HEK293 (cell line): ENCODE data around the gene ANKRD9.
A peak's percentile ranks its signal among the peaks of the same experiment; 100 is the strongest.

ENCODE experiments used
- BCL6B ChIP-seq: fragments of 450-650 bp; formaldehyde crosslinking; IDR thresholded peaks from 2 replicates; pipeline ENCODE4 v1.5.1; 2017; ENCODE audit warnings: missing biosample characterization, missing genetic modification characterization
- EGR2 ChIP-seq: fragments of 450-650 bp; formaldehyde crosslinking; IDR thresholded peaks from 2 replicates; pipeline ENCODE4 v1.5.1; 2016; ENCODE audit warnings: low read depth, missing biosample characterization, missing genetic modification characterization
- MZF1 ChIP-seq: fragments of 450-650 bp; formaldehyde crosslinking; IDR thresholded peaks from 2 replicates; pipeline ENCODE4 v1.5.1; 2017; ENCODE audit warnings: missing biosample characterization, missing genetic modification characterization, borderline replicate concordance
- PBX3 ChIP-seq: sonication (generic); formaldehyde crosslinking; IDR thresholded peaks from 2 replicates; pipeline ENCODE4 v1.8.1; 2022; ENCODE audit warnings: mild to moderate bottlenecking, moderate library complexity, missing genetic modification reagents
- PRDM6 ChIP-seq: fragments of 450-650 bp; formaldehyde crosslinking; IDR thresholded peaks from 2 replicates; pipeline ENCODE4 v1.5.1; 2017; ENCODE audit warnings: missing biosample characterization, missing genetic modification characterization
- REST ChIP-seq: fragments of 450-650 bp; formaldehyde crosslinking; IDR thresholded peaks from 2 replicates; pipeline ENCODE4 v1.5.1; 2016; ENCODE audit warnings: missing biosample characterization, missing genetic modification characterization
- SP2 ChIP-seq: fragments of 450-650 bp; formaldehyde crosslinking; IDR thresholded peaks from 2 replicates; pipeline ENCODE4 v1.5.1; 2016; ENCODE audit warnings: missing biosample characterization, missing genetic modification characterization
- TRIM28 ChIP-seq: IDR thresholded peaks from 2 replicates; pipeline ENCODE4 v1.6.1; 2011; ENCODE audit warnings: low read length, control low read depth, borderline replicate concordance
- ZNF146 ChIP-seq: fragments of 450-650 bp; formaldehyde crosslinking; IDR thresholded peaks from 2 replicates; pipeline ENCODE4 v1.5.1; 2016; ENCODE audit warnings: missing biosample characterization, missing genetic modification characterization
- ZNF2 ChIP-seq: fragments of 450-650 bp; formaldehyde crosslinking; IDR thresholded peaks from 2 replicates; pipeline ENCODE4 v1.5.1; 2016; ENCODE audit warnings: missing biosample characterization, missing genetic modification characterization
- ZNF221 ChIP-seq: fragments of 450-650 bp; formaldehyde crosslinking; IDR thresholded peaks from 2 replicates; pipeline ENCODE4 v1.5.1; 2017; ENCODE audit warnings: missing biosample characterization, missing genetic modification characterization, borderline replicate concordance
- ZNF324 ChIP-seq: fragments of 450-650 bp; formaldehyde crosslinking; IDR thresholded peaks from 2 replicates; pipeline ENCODE4 v1.5.1; 2016; ENCODE audit warnings: missing biosample characterization, missing genetic modification characterization
- ZNF341 ChIP-seq: fragments of 450-650 bp; formaldehyde crosslinking; IDR thresholded peaks from 2 replicates; pipeline ENCODE4; 2016; ENCODE audit warnings: low read depth, missing biosample characterization, missing genetic modification characterization
- ZNF621 ChIP-seq: fragments of 450-650 bp; formaldehyde crosslinking; IDR thresholded peaks from 2 replicates; pipeline ENCODE4 v1.5.1; 2017; ENCODE audit warnings: missing biosample characterization, missing genetic modification characterization
- ZNF629 ChIP-seq: fragments of 450-650 bp; formaldehyde crosslinking; IDR thresholded peaks from 2 replicates; pipeline ENCODE4 v1.5.1; 2017; ENCODE audit warnings: missing biosample characterization, missing genetic modification characterization
- ZNF660 ChIP-seq: fragments of 450-650 bp; IDR thresholded peaks from 2 replicates; pipeline ENCODE4 v1.5.1; 2018; ENCODE audit warnings: missing biosample characterization, mild to moderate bottlenecking, missing genetic modification characterization
- ZNF777 ChIP-seq: fragments of 450-650 bp; formaldehyde crosslinking; IDR thresholded peaks from 2 replicates; pipeline ENCODE4 v1.5.1; 2017; ENCODE audit warnings: missing biosample characterization, missing genetic modification characterization, borderline replicate concordance
- ZNF792 ChIP-seq: fragments of 450-650 bp; formaldehyde crosslinking; IDR thresholded peaks from 2 replicates; pipeline ENCODE4 v1.5.1; 2016; ENCODE audit warnings: missing biosample characterization, missing genetic modification characterization
- TF ChIP-seq, protein P1 (sequence below): fragments of 450-650 bp; formaldehyde crosslinking; IDR thresholded peaks from 2 replicates; pipeline ENCODE4 v1.5.1; 2016; ENCODE audit warnings: missing biosample characterization, missing genetic modification characterization
- TF ChIP-seq, protein P2 (sequence below): fragments of 450-650 bp; formaldehyde crosslinking; IDR thresholded peaks from 2 replicates; pipeline ENCODE4 v1.5.1; 2017; ENCODE audit warnings: missing biosample characterization, missing genetic modification characterization
- TF ChIP-seq, protein P3 (sequence below): fragments of 450-650 bp; formaldehyde crosslinking; IDR thresholded peaks from 2 replicates; pipeline ENCODE4 v1.5.1; 2016; ENCODE audit warnings: missing biosample characterization, missing genetic modification characterization
- TF ChIP-seq, protein P4 (sequence below): fragments of 450-650 bp; formaldehyde crosslinking; IDR thresholded peaks from 2 replicates; pipeline ENCODE4 v1.5.1; 2016; ENCODE audit warnings: missing biosample characterization, missing genetic modification characterization
- TF ChIP-seq, protein P5 (sequence below): IDR thresholded peaks from 2 replicates; pipeline ENCODE4 v1.6.1; 2011; ENCODE audit warnings: mild to moderate bottlenecking, low read depth, low read length, borderline replicate concordance

The ANKRD9 gene

DNA sequence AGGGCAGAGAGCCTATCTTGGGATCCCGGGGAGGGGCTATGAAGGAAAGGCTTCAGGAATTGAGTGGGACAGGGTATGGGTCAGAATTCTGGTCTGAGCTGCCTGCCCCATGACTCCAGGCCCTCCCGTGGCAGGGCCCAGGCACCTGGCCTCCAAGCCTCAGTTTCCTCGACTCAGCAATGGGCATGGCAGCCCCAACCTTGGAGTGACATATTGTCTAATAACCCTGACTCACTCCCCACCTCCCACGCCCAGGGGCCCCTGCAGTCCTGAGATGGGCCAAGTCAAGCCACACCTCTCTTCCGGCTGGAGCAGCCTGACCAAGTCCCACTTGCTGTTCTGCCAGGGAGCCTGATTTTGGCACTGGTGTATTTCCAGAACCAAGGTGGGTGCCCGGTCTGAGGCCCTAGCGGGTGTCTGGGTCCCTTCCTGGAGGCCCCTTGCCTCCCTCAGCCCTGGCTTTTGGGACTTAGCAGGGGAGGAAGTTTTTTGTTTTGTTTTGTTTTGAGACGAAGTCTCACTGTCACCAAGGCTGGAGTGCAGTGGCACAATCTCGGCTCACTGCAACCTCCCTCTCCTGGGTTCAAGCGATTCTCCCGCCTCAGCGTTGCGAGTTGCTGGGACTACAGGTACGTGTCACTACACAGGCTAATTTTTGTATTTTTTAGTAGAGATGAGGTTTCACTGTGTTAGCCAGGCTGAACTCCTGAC is 42.6 kb upstream of the ANKRD9 start (continued):
- TF ChIP-seq ZNF660 (tag by site-specific recombination), result no peak
- TF ChIP-seq SP2 (tag by site-specific recombination), result no peak
- TF ChIP-seq ZNF324 (tag by site-specific recombination), result no peak
- TF ChIP-seq, protein P1, sequence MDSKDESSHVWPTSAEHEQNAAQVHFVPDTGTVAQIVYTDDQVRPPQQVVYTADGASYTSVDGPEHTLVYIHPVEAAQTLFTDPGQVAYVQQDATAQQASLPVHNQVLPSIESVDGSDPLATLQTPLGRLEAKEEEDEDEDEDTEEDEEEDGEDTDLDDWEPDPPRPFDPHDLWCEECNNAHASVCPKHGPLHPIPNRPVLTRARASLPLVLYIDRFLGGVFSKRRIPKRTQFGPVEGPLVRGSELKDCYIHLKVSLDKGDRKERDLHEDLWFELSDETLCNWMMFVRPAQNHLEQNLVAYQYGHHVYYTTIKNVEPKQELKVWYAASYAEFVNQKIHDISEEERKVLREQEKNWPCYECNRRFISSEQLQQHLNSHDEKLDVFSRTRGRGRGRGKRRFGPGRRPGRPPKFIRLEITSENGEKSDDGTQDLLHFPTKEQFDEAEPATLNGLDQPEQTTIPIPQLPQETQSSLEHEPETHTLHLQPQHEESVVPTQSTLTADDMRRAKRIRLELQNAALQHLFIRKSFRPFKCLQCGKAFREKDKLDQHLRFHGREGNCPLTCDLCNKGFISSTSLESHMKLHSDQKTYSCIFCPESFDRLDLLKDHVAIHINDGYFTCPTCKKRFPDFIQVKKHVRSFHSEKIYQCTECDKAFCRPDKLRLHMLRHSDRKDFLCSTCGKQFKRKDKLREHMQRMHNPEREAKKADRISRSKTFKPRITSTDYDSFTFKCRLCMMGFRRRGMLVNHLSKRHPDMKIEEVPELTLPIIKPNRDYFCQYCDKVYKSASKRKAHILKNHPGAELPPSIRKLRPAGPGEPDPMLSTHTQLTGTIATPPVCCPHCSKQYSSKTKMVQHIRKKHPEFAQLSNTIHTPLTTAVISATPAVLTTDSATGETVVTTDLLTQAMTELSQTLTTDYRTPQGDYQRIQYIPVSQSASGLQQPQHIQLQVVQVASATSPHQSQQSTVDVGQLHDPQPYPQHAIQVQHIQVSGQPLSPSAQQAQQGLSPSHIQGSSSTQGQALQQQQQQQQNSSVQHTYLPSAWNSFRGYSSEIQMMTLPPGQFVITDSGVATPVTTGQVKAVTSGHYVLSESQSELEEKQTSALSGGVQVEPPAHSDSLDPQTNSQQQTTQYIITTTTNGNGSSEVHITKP (tag by site-specific recombination), result no peak
- TF ChIP-seq, protein P2, sequence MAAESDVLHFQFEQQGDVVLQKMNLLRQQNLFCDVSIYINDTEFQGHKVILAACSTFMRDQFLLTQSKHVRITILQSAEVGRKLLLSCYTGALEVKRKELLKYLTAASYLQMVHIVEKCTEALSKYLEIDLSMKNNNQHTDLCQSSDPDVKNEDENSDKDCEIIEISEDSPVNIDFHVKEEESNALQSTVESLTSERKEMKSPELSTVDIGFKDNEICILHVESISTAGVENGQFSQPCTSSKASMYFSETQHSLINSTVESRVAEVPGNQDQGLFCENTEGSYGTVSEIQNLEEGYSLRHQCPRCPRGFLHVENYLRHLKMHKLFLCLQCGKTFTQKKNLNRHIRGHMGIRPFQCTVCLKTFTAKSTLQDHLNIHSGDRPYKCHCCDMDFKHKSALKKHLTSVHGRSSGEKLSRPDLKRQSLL, result no peak
- no peak for TF ChIP-seq PRDM6 (tag by site-specific recombination)
- no peak for TF ChIP-seq BCL6B (tag by site-specific recombination)
- TF ChIP-seq REST (tag by site-specific recombination), result no peak
- TF ChIP-seq TRIM28, result no peak
- TF ChIP-seq MZF1, result no peak
- peak; percentile 24; the same call in 1 of the 2 replicates for TF ChIP-seq ZNF341 (tag by site-specific recombination)
- TF ChIP-seq ZNF621, result no peak
- TF ChIP-seq, protein P3, sequence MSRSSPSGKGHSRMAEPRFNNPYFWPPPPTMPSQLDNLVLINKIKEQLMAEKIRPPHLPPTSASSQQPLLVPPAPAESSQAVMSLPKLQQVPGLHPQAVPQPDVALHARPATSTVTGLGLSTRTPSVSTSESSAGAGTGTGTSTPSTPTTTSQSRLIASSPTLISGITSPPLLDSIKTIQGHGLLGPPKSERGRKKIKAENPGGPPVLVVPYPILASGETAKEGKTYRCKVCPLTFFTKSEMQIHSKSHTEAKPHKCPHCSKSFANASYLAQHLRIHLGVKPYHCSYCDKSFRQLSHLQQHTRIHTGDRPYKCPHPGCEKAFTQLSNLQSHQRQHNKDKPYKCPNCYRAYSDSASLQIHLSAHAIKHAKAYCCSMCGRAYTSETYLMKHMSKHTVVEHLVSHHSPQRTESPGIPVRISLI (tag by site-specific recombination), result no peak
- TF ChIP-seq ZNF792, result no peak
- no peak for TF ChIP-seq ZNF221
- peak; percentile 54; the same call in 1 of the 2 replicates for TF ChIP-seq EGR2 (tag by site-specific recombination)
- no peak for TF ChIP-seq ZNF2 (tag by site-specific recombination)
- no peak for TF ChIP-seq PBX3 (CRISPR knock-in tag)
- TF ChIP-seq, protein P4, sequence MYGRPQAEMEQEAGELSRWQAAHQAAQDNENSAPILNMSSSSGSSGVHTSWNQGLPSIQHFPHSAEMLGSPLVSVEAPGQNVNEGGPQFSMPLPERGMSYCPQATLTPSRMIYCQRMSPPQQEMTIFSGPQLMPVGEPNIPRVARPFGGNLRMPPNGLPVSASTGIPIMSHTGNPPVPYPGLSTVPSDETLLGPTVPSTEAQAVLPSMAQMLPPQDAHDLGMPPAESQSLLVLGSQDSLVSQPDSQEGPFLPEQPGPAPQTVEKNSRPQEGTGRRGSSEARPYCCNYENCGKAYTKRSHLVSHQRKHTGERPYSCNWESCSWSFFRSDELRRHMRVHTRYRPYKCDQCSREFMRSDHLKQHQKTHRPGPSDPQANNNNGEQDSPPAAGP (tag by site-specific recombination), result 0 out of 2 replicates have a peak, but pooled peaks have one; percentile 29
- TF ChIP-seq, protein P5, sequence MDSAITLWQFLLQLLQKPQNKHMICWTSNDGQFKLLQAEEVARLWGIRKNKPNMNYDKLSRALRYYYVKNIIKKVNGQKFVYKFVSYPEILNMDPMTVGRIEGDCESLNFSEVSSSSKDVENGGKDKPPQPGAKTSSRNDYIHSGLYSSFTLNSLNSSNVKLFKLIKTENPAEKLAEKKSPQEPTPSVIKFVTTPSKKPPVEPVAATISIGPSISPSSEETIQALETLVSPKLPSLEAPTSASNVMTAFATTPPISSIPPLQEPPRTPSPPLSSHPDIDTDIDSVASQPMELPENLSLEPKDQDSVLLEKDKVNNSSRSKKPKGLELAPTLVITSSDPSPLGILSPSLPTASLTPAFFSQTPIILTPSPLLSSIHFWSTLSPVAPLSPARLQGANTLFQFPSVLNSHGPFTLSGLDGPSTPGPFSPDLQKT, result no peak
- no peak for TF ChIP-seq ZNF146 (tag by site-specific recombination)
- TF ChIP-seq ZNF629 (tag by site-specific recombination), result no peak
- no peak for TF ChIP-seq ZNF777
